Upper lobe of left lung (tissue), 6 donors: ENCODE data around the gene TMEM240. TPM values are rescaled to one million over a fixed set of nuclear protein-coding genes. Genes with fewer than 3 reads are reported as not detected.
"Not testable (repeated sequence)": the region's sequence is repeated elsewhere in the genome, so short reads cannot be mapped to it uniquely, and the experiment has no call there.

Experiments used
- ATAC-seq, 2 donors: fragments of 200-7000 bp; cut with Tn5 transposase; one replicate each; pipeline ENCODE4 v1.9.1; 2022; ENCODE audit warnings: mild to moderate bottlenecking in 2 of 2, moderate library complexity in 2 of 2; ENCODE audit not compliant: low FRiP score in 2 of 2
- DNase-seq, 2 donors: peaks; one replicate each; pipeline ENCODE4 v3.0.0-alpha.2; 2019 to 2020
- H3K27ac ChIP-seq, 4 donors: fragments of 200-600 bp; sonication (generic); one replicate each; pipeline ENCODE4 v1.5.1; 2016 to 2019
- H3K27me3 ChIP-seq, 4 donors: fragments of 200-600 bp; sonication (generic); one replicate each; pipeline ENCODE4 v1.5.1; 2017 to 2019
- H3K36me3 ChIP-seq, 4 donors: fragments of 200-600 bp; sonication (generic); one replicate each; pipeline ENCODE4 v1.5.1; 2016 to 2019
- H3K4me1 ChIP-seq, 4 donors: fragments of 200-600 bp; sonication (generic); one replicate each; pipeline ENCODE4 v1.5.1; 2018 to 2019
- H3K4me3 ChIP-seq, 4 donors: fragments of 200-600 bp; sonication (generic); one replicate each; pipeline ENCODE4 v1.5.1; 2017 to 2019; ENCODE audit warnings: mild to moderate bottlenecking in 2 of 4, moderate library complexity in 1 of 4
- H3K9me3 ChIP-seq, 4 donors: fragments of 200-600 bp; sonication (generic); one replicate each; pipeline ENCODE4 v1.5.1; 2018 to 2019
- CTCF ChIP-seq, 6 experiments: fragments of 450-650 bp in 4 of 6; fragments of 200-600 bp in 2 of 6; sonication (generic) in 2 of 6; IDR thresholded peaks; one replicate each; pipeline ENCODE4 v1.5.1; 2016 to 2019; ENCODE audit warnings: antibody characterized with exemption in 6 of 6
- EP300 ChIP-seq, 4 donors: sonication (generic); formaldehyde crosslinking; IDR thresholded peaks; one replicate each; pipeline ENCODE4 v1.5.1; 2017; ENCODE audit warnings: antibody characterized with exemption in 4 of 4, control low read depth in 2 of 4
- POLR2A ChIP-seq, 4 donors: fragments of 450-650 bp; IDR thresholded peaks; one replicate each; pipeline ENCODE4 v1.5.1; 2016 to 2017; ENCODE audit warnings: antibody characterized with exemption in 4 of 4, mild to moderate bottlenecking in 2 of 4
- POLR2AphosphoS5 ChIP-seq, 2 donors: sonication (generic); formaldehyde crosslinking; IDR thresholded peaks; one replicate each; pipeline ENCODE4 v1.5.1; 2017; ENCODE audit warnings: antibody characterized with exemption in 2 of 2
- WGBS, 2 donors: methylation state at CpG; one replicate each; pipeline ENCODE4 v1.1.5; 2017 to 2018; 5-methylcytosine and 5-hydroxymethylcytosine counted together
- total RNA-seq, 6 donors: library from RNA; depleted of rRNA in 4 of 6; stranded (reverse); fragments of >200 nt in 4 of 6; gene quantifications; one replicate each; pipeline versions ENCODE4 v1.1.0 to v1.2.1, GENCODE V29; 2016 to 2021
- donor health status: DM: no; HTN: no; CAD: no; lungs with moderate emphysema.
- donor health status: DM: no; HTN: yes; CAD: no; lungs with severe emphysema.

TMEM240 gene
- total RNA-seq, 6 donors from 2014 or later, result 1.8 to 3.6 (median 3.1) TPM; not detected in 1

GRCh38 chr1:1531947-1532346 lies 8.5 kb downstream of the TMEM240 start:
- WGBS, 2 donors, result 92 to 95% methylated on average over 4 of the region's 4 CpGs
- no peaks in the 10 kb centered on the region for H3K27me3 ChIP-seq
- TF ChIP-seq EP300 (IDR thresholded peaks at IDR 0.05), result no peak
- TF ChIP-seq POLR2AphosphoS5 (IDR thresholded peaks at IDR 0.05), result no peak
- TF ChIP-seq CTCF (IDR thresholded peaks at IDR 0.05), result no peak
- TF ChIP-seq POLR2A (IDR thresholded peaks at IDR 0.05), result no peak
- H3K36me3 ChIP-seq, result peaks cover 0 to 36% (median 25%) of the 10 kb centered on the region in 4 donors
- H3K4me1 ChIP-seq, result no peaks in the 10 kb centered on the region
- H3K27ac ChIP-seq, result no peak overlapping the region
- H3K4me3 ChIP-seq, result no peak overlapping the region
- peaks cover 0 to 11% (median 3%) of the 10 kb centered on the region in 4 donors for H3K9me3 ChIP-seq
- ATAC-seq (no peak), DNase-seq (no peak)

- Histone ChIP-seq H3K4me3 (no peak overlapping the region), H3K27me3 (no peaks in the 10 kb centered on the region), H3K36me3 (peaks cover 0 to 47% (median 30%) of the 10 kb centered on the region in 4 donors), H3K9me3 (peaks cover 0 to 11% (median 3%) of the 10 kb centered on the region in 4 donors), H3K4me1 (no peaks in the 10 kb centered on the region), H3K27ac (no peak overlapping the region)
- WGBS, 2 donors, result 92 to 99% methylated on average over 2 to 8 of the region's 8 CpGs
- TF ChIP-seq POLR2AphosphoS5 (IDR thresholded peaks at IDR 0.05) (no peak), CTCF (IDR thresholded peaks at IDR 0.05) (no peak), POLR2A (IDR thresholded peaks at IDR 0.05) (no peak), EP300 (IDR thresholded peaks at IDR 0.05) (no peak)
- ATAC-seq (no peak), DNase-seq (no peak)
Measured at GRCh38 chr1:1529936-1530335, 10.5 kb downstream of the TMEM240 start.

GRCh38 chr1:1529321-1529720 lies 11.1 kb downstream of the TMEM240 start:
- peak in 1 of 2 donors; percentile 72 for DNase-seq
- H3K4me3 ChIP-seq, result no peak overlapping the region
- peaks cover 0 to 46% (median 27%) of the 10 kb centered on the region in 4 donors for H3K36me3 ChIP-seq
- no peak for TF ChIP-seq POLR2A (IDR thresholded peaks at IDR 0.05)
- peaks cover 0 to 11% (median 3%) of the 10 kb centered on the region in 4 donors for H3K9me3 ChIP-seq
- no peaks in the 10 kb centered on the region for H3K27me3 ChIP-seq
- 98 to 100% methylated on average over 1 to 16 of the region's 18 CpGs for whole genome bisulfite sequencing, 2 donors
- H3K27ac ChIP-seq, result no peak overlapping the region
- no peak for ATAC-seq
- no peaks in the 10 kb centered on the region for H3K4me1 ChIP-seq

- ATAC-seq (no peak), DNase-seq (peak in 1 of 2 donors; percentile 42)
- no peak overlapping the region for H3K27ac ChIP-seq
- WGBS, 2 donors, result 90 to 93% methylated on average over 21 to 22 of the region's 37 CpGs
- H3K36me3 ChIP-seq, result peaks cover 0 to 49% (median 29%) of the 10 kb centered on the region in 4 donors
- H3K9me3 ChIP-seq, result peaks cover 0 to 11% (median 3%) of the 10 kb centered on the region in 4 donors
- no peaks in the 10 kb centered on the region for H3K4me1 ChIP-seq
- no peaks in the 10 kb centered on the region for H3K27me3 ChIP-seq
- TF ChIP-seq CTCF (IDR thresholded peaks at IDR 0.05) (no peak), POLR2AphosphoS5 (IDR thresholded peaks at IDR 0.05) (no peak), EP300 (IDR thresholded peaks at IDR 0.05) (no peak), POLR2A (IDR thresholded peaks at IDR 0.05) (no peak)
- H3K4me3 ChIP-seq, result no peak overlapping the region
Measured at GRCh38 chr1:1528301-1529267, 11.8 kb downstream of the TMEM240 start.

GRCh38 chr1:1527092-1527816 lies 13.2 kb downstream of the TMEM240 start:
- H3K27ac ChIP-seq, result no peak overlapping the region
- 89 to 94% methylated on average over 17 to 26 of the region's 31 CpGs for WGBS, 2 donors
- ATAC-seq, result peak in 1 of 2 donors; percentile 15
- peaks cover 0 to 9% (median 3%) of the 10 kb centered on the region in 4 donors for H3K9me3 ChIP-seq
- DNase-seq, result peak in 1 of 2 donors; percentile 66
- H3K36me3 ChIP-seq, result peaks cover 0 to 60% (median 37%) of the 10 kb centered on the region in 4 donors
- H3K4me1 ChIP-seq, result no peaks in the 10 kb centered on the region
- no peak overlapping the region for H3K4me3 ChIP-seq
- no peak for TF ChIP-seq POLR2A (IDR thresholded peaks at IDR 0.05)
- no peak for TF ChIP-seq CTCF (IDR thresholded peaks at IDR 0.05)
- TF ChIP-seq POLR2AphosphoS5 (IDR thresholded peaks at IDR 0.05), result no peak
- no peak for TF ChIP-seq EP300 (IDR thresholded peaks at IDR 0.05)
- no peaks in the 10 kb centered on the region for H3K27me3 ChIP-seq

- not testable (repeated sequence) for H3K27me3 ChIP-seq, H3K4me1 ChIP-seq, H3K27ac ChIP-seq, H3K4me3 ChIP-seq, H3K9me3 ChIP-seq
- H3K36me3 ChIP-seq, result peaks cover 0 to 65% (median 37%) of the 10 kb centered on the region in 4 donors
- DNase-seq (peak in 1 of 2 donors; percentile 74), ATAC-seq (peak in 1 of 2 donors; percentile 18)
- WGBS, 2 donors, result no CpG with 5 or more reads among the region's 21 CpGs
Measured at GRCh38 chr1:1526476-1526875, 13.9 kb downstream of the TMEM240 start.

DNA sequence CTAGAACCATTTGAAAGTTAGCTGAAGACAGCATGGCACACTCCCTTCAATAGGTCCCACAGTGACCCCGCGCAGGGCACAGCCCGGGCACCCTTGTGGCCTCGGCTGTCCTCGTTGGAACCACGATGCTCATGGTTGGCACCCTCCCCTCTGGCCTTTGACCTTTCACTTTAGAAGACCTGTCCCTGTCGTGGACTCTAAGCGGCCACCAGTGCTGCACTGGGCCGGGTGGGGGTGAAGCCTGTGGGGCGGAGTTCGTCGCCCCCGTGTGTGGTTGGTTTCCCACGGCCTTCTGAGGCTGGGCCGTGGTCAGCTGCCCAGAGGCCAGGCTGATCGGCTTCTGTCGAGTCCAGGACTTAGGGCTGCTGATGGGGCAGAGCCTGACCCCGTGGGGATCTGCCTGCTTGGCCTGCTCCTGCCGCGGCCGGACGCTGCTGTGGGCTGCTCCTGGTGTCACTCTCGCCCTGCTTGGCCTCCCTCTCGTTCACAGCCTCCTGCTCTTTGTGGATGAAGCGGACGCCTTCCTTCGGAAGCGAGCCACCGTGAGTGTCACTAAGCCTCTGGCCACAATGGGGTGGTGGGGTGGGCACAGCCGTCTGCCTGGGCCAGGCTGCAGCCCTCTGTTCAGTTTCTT lies 15.6 kb downstream of the TMEM240 start:
- peak in 1 of 2 donors; percentile 77 for DNase-seq
- H3K36me3 ChIP-seq, result peaks cover 0 to 80% (median 48%) of the 10 kb centered on the region in 4 donors
- not testable (repeated sequence) for ATAC-seq, H3K9me3 ChIP-seq, H3K4me3 ChIP-seq, H3K27me3 ChIP-seq, H3K27ac ChIP-seq, H3K4me1 ChIP-seq
- WGBS, 2 donors, result 94 to 99% methylated on average over 20 to 24 of the region's 30 CpGs
